Stimulated activated naive CD4-positive, alpha-beta T cell treated with Interleukin-2 at 50 U/mL for 16 hours (primary cell): ENCODE data around the gene COL16A1.

Experiments used
- DNase-seq: peaks from one replicate; lab custom pipeline; 2025; lab: John Stamatoyannopoulos, UW

COL16A1 gene

GRCh38 chr1:31703431-31704270 lies at the start of gene COL16A1:
COL16A1 (minus strand) TSS chr1:31704017; CDS start chr1:31702193, 1,824 bp downstream.
- no peak for DNase-seq

DNA sequence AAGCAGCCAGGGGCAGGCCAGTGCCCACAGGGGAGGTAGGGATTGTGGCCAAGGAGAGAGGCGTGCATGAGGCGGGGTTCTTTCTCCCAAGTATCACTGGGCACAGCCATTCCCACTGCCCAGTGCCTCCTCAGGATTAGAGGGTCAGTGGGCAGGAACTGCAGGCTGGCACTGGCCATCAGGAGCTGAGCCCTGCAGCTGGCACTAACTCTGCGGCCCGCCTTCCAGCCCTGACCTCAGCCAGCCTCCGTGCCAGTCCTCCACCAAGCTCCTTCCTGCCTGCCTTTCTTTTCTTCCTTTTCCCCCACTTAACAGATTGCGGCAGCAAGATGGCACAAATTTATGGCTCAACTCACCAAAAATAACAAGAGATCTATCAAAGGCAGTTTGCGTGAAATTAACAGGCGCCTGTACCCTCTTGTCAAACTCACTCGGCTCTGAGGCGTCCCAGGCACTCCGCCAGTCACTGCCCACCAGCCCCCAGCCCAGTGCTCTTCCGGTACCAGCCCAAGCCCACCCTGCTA lies 49.2 kb upstream of the COL16A1 start:
- no peak for DNase-seq

DNA sequence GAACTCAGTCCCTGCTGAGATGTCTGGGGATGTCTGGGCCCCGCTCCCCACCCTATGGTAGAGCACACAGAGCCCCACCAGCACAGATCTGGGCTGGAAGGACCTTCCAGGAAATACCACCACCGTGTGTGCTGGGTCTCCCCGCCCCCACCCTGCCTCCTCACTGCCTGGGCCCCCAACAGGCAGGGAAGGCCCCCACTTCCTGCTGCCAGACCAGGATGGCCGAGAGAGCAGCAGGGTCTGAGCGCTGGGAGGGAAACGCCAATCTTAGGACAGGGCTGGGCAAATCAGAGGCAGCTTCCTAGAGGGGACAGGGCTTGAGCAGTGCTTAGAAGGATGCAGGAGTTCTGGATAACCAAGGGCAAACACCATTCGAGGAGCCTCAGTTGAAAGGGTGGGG lies 48.4 kb upstream of the COL16A1 start:
- DNase-seq: no peak

- DNase-seq: no peak
Observed at GRCh38 chr1:31751822-31752241, 48.0 kb upstream of the COL16A1 start.

GRCh38 chr1:31750858-31751510 lies 47.2 kb upstream of the COL16A1 start:
- DNase-seq: no peak

DNA sequence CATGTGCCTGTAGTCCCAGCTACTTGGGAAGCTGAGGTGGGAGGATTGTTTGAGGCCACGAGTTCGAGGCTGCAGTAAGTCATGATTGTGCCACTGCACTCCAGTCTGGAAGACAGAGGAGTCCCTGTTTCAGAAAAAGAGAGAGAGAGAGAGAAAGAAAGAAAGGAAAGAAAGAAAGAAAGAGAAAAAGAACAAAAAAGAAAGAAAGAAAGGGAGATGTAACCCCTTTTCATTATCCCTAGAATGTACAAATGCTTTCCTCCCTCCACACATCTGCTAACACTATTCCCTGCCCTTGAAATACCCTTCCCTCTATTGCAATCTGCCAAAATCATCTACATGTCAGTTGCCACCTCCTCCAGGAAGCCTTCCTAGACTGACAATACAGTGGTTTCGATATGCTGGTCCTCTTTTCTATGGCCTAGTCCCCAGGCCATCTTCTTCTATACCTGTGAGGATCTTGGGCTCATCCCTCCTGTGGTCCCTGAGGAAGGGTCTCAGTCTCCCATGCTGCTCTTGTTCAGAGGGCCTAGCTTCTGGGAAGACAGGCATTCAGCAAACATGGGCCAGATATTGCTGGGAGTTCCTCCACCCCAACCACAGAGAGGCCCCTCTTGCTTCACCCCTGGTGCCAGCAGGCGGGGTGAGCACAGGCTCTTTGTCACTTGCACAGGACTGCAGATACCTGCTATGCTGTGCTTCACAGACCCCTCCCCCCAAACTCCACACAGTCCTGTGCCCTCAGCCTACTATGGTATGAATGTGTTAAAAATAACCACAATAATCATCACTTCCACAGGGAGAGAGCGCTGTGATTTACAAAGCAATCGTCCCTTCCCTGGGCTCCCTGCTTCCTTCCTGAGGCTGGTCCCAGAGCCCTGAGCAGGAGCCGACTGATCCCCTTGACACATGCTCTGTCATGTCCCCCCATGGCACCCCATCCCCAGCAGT lies 46.2 kb upstream of the COL16A1 start:
- DNase-seq: no peak

DNA sequence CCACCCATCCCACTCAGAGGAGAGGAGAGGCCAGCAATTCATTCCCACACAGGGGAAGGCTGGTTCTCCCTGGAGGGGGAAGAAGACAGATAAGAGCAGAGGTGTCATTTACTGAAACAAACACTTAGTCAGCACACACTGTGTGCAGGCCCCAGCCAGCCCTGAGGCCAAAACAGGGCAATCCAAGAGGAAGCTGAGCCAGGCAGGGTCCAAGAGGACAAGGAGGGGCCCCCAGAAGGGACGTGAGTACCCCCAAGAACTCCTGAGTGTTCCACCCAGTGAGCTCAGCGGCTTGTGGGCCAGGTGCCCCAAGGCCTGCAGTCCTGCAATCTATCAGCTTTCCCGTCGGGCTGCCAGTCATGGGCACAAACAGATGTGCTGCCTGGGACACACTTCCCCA lies 44.5 kb upstream of the COL16A1 start:
- no peak for DNase-seq

- DNase-seq: no peak
Observed at GRCh38 chr1:31747304-31747703, 43.5 kb upstream of the COL16A1 start.

- DNase-seq: no peak
Observed at GRCh38 chr1:31746687-31747086, 42.9 kb upstream of the COL16A1 start.

DNA sequence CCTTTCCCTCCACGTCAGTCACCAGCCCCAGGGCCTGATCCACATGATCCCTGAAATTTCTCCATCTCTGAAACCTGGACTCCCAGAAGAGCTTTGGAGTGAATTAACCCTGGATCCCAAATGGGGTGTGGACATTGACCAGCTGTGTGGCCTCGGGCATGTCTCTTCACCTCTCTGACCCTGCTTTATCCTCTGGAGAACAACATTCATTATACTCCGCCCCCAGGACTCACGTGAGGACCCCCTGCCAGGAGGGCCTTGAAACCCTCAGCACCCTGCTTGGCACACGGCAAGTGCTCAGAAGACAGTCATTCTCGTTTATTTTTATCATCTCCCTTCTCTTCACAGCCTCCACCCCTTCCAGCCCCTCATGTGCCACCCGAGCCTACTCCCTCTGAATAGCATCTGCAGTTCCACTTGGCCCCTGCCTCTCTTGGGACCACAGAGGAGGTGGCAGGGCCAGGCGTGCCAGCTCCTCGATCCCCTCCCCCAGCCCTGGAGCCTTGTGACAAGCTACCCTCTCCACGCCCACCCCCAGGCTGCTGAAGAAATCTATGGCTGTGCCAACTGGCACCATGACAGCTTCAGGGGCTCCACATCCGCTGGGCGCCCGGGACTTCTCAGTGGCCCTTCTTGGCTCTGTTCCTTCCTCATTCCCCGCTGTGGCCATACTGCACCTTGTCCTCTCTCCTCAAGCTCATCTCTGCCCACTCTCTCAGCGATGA lies 42.3 kb upstream of the COL16A1 start:
- DNase-seq: no peak

GRCh38 chr1:31745096-31745945 lies 41.5 kb upstream of the COL16A1 start:
- DNase-seq: peak; percentile 31

DNA sequence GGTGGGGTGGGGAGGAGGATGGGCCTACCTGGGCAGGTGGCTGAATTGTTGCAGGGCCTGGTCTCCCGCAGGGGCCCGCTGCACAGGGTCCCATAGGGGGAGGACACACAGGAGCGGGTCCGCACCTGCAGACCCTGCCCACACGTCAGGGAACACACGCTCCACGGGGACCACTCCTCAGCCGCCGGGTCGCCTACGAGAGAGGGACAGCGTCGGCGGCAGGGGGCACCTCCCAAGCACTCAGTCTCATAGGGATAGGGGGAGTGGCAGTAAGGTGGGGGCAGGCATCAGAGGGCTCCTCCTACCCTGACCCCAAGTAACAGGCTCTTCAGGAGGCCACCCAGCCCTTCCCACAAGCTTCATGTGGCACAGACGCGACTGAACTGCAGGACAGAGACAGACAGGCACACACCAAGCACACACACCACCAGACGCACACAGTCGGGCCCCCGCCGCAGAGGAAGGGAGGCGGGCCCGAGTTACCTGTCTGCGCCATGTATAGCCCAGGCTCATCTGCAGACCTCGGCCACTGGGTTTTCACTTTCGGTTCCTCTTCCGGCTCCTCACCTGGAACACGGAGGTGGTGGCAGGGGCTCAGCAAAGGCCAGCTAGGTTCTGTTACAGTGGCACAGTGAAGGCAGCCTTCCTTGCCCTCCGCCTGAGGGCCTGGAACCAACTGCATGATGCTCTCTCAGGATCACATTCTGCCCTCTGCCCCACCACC lies 40.5 kb upstream of the COL16A1 start:
- DNase-seq: no peak

DNA sequence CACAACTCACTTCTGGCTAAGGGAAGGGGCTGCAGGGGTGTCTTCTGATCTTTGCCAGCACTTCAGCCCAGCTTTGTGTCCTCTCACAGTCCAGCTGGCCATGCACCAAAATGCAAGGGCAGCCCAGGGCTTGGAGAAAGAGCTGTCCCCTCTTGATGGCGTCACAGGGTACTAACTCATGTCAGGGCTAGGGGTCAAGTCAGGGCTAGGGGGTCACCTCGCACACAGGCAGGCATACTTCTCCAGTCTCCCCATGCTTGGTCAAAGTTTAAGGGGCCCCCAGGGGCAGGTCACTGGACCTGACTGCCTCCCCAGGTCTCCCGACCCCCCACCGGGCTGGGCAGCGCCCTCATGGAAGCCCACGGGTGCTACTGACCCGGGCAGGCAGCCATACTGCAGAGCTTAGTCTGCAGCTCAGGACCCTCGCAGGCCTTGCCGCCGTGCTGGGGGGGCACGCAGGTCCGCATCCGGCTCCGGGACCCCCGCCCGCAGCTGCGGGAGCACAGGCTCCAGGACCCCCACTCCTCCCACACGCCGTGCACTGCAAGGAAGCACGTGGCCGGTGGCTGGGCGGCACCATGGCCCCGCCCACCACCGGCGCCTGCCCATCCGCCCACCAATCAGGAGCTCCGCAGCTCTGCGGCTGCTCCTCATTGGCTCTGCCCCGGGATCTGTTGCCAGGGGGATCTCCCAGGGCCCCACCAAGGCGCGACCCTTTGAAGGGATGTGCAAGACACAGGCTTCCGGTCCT lies 38.8 kb upstream of the COL16A1 start:
- DNase-seq: no peak

- DNase-seq: peak; percentile 38
Observed at GRCh38 chr1:31739346-31739745, 35.5 kb upstream of the COL16A1 start.

GRCh38 chr1:31736675-31737074 lies 32.9 kb upstream of the COL16A1 start:
- peak; percentile 42 for DNase-seq

- DNase-seq: no peak
Observed at GRCh38 chr1:31735571-31735970, 31.8 kb upstream of the COL16A1 start.

DNA sequence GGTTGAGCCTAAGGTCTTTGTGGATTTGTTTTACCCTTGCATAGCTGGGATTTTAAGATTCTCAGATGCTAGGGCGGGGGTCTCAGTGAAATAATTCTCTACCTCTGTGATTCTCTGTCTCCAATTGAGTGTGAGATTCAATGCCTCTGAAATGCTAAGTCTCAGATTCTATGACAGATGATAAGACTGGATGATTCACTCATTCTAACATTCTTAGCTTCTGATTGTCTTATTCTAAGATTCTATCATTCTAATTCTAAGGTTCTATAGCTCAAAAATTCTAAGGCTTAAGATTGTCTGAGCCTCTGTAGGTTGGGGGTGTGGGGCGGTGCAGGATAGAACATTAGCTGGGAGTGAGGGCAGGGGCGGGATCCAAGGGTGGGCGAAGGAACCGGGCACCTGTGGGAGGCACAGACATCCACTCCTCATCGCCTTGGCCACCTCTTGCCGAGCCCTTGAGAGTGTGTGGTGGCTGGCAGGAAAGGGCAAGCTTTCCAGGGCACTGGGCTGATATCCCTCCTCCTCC lies 30.8 kb upstream of the COL16A1 start:
- DNase-seq: no peak

- no peak for DNase-seq
Observed at GRCh38 chr1:31733389-31734219, 29.8 kb upstream of the COL16A1 start.
